Hepatocyte (in vitro differentiated cells): ENCODE measurements around the gene ODF4. TPM values are rescaled to one million over a fixed set of nuclear protein-coding genes. Genes with fewer than 3 reads are reported as not detected.

ENCODE experiments used
- DNase-seq: peaks from one replicate; pipeline ENCODE4 v3.0.0-alpha.2; 2016; ENCODE audit warnings: low spot score
- H2AFZ ChIP-seq: fragments of 200-600 bp; sonication (generic); 2 replicates; pipeline ENCODE4 v1.6.0; 2016; ENCODE audit warnings: antibody characterized with exemption, mild to moderate bottlenecking
- H3K27ac ChIP-seq: fragments of 200-600 bp; sonication (generic); 2 replicates; pipeline ENCODE4 v1.5.1; 2016; ENCODE audit warnings: mild to moderate bottlenecking
- H3K27me3 ChIP-seq: fragments of 200-600 bp; sonication (generic); 2 replicates; pipeline ENCODE4 v1.6.1; 2016
- H3K36me3 ChIP-seq: fragments of 200-600 bp; sonication (generic); replicated peaks from 2 replicates; pipeline ENCODE4 v1.5.1; 2016; ENCODE audit warnings: low read depth; ENCODE audit not compliant: insufficient read depth
- H3K4me1 ChIP-seq: fragments of 200-600 bp; sonication (generic); 2 replicates; pipeline ENCODE4 v1.5.1; 2016; ENCODE audit warnings: mild to moderate bottlenecking, moderate library complexity; ENCODE audit not compliant: insufficient read depth
- H3K4me2 ChIP-seq: fragments of 200-600 bp; sonication (generic); 2 replicates; pipeline ENCODE4 v1.6.0; 2016
- H3K4me3 ChIP-seq: fragments of 200-600 bp; sonication (generic); 2 replicates; pipeline ENCODE4 v1.5.1; 2016; ENCODE audit warnings: mild to moderate bottlenecking
- H3K79me2 ChIP-seq: fragments of 200-600 bp; sonication (generic); 2 replicates; pipeline ENCODE4 v1.6.0; 2017; ENCODE audit warnings: mild to moderate bottlenecking
- H3K9me2 ChIP-seq: fragments of 200-600 bp; sonication (generic); replicated peaks from 2 replicates; pipeline ENCODE4 v1.6.0; 2017; ENCODE audit warnings: mild to moderate bottlenecking; ENCODE audit not compliant: insufficient read depth
- H3K9me3 ChIP-seq: fragments of 200-600 bp; sonication (generic); 2 replicates; pipeline ENCODE4 v1.5.1; 2016; ENCODE audit warnings: low read depth, mild to moderate bottlenecking
- H4K20me1 ChIP-seq: fragments of 200-600 bp; sonication (generic); 2 replicates; pipeline ENCODE4 v1.6.0; 2016; ENCODE audit warnings: mild to moderate bottlenecking; ENCODE audit not compliant: insufficient read depth, poor library complexity, severe bottlenecking
- CTCF ChIP-seq: fragments of 200-600 bp; sonication (generic); IDR thresholded peaks from 2 replicates; pipeline ENCODE4 v1.5.1; 2016; ENCODE audit warnings: antibody characterized with exemption, mild to moderate bottlenecking; ENCODE audit not compliant: poor library complexity
- EZH2 ChIP-seq: fragments of 200-600 bp; sonication (generic); IDR thresholded peaks from 2 replicates; pipeline ENCODE4 v1.6.1; 2016; ENCODE audit warnings: antibody characterized with exemption, mild to moderate bottlenecking, borderline replicate concordance
- EZH2phosphoT487 ChIP-seq: fragments of 200-600 bp; sonication (generic); IDR thresholded peaks from one replicate; pipeline ENCODE4 v1.6.1; 2018; ENCODE audit warnings: antibody characterized with exemption, mild to moderate bottlenecking, low read depth, moderate library complexity; ENCODE audit not compliant: unreplicated experiment, severe bottlenecking
- WGBS: methylation state at CpG from one replicate; pipeline ENCODE4 v1.1.6; 2016; ENCODE audit warnings: low lambda C conversion rate; ENCODE audit errors: missing lambda C conversion rate; 5-methylcytosine and 5-hydroxymethylcytosine counted together
- polyA plus RNA-seq: library from polyadenylated mRNA; unstranded; fragments of >200 nt; fragmentation: Nextera tagmentation; extraction: Ambion mirVana; gene quantifications from 2 replicates; pipeline ENCODE4 v1.2.1, GENCODE V29; 2016
- total RNA-seq: library from RNA; depleted of rRNA; stranded (reverse); fragments of >200 nt; gene quantifications from 2 replicates; pipeline ENCODE4 v1.2.3, GENCODE V29; 2014

ODF4 gene
- total and polyA plus RNA-seq, 2 experiments from 2014 or later = not detected

GRCh38 chr17:8362651-8363332 is 23.2 kb downstream of the ODF4 start:
- H3K4me3 ChIP-seq = no peak overlapping the region
- no peaks in the 10 kb centered on the region for H3K9me2 ChIP-seq
- peaks cover 5% of the 10 kb centered on the region for H3K4me1 ChIP-seq
- H3K79me2 ChIP-seq = no peaks in the 10 kb centered on the region
- TF ChIP-seq EZH2 (no peak), CTCF (no peak), EZH2phosphoT487 (no peak)
- no peaks in the 10 kb centered on the region for H4K20me1 ChIP-seq
- no peaks in the 10 kb centered on the region for H3K27me3 ChIP-seq
- WGBS = 84% methylated on average over 4 of the region's 4 CpGs
- H3K4me2 ChIP-seq = no peak overlapping the region
- no peaks in the 10 kb centered on the region for H3K9me3 ChIP-seq
- H3K27ac ChIP-seq = peak overlapping the region; percentile 69
- no peak overlapping the region for H2AFZ ChIP-seq
- no peak for DNase-seq
- no peaks in the 10 kb centered on the region for H3K36me3 ChIP-seq

- Histone ChIP-seq H3K27ac (no peak overlapping the region), H3K4me1 (peaks cover 3% of the 10 kb centered on the region), H3K79me2 (no peaks in the 10 kb centered on the region), H3K4me2 (no peak overlapping the region), H3K9me3 (no peaks in the 10 kb centered on the region), H3K4me3 (no peak overlapping the region), H3K27me3 (no peaks in the 10 kb centered on the region), H4K20me1 (no peaks in the 10 kb centered on the region), H3K36me3 (no peaks in the 10 kb centered on the region), H3K9me2 (no peaks in the 10 kb centered on the region), H2AFZ (no peak overlapping the region)
- TF ChIP-seq CTCF (no peak), EZH2phosphoT487 (no peak), EZH2 (no peak)
- WGBS = 85% methylated on average over 1 of the region's 1 CpG
- DNase-seq = no peak
These were observed 25.5 kb downstream of the ODF4 start for GRCh38 chr17:8365143-8365542.

GRCh38 chr17:8366231-8366630 is 26.6 kb downstream of the ODF4 start:
- no peaks in the 10 kb centered on the region for H3K9me3 ChIP-seq
- DNase-seq = no peak
- H3K36me3 ChIP-seq = no peaks in the 10 kb centered on the region
- no peaks in the 10 kb centered on the region for H3K9me2 ChIP-seq
- H3K4me1 ChIP-seq = no peaks in the 10 kb centered on the region
- no peaks in the 10 kb centered on the region for H3K79me2 ChIP-seq
- no peak overlapping the region for H3K4me2 ChIP-seq
- H2AFZ ChIP-seq = no peak overlapping the region
- no peak overlapping the region for H3K27ac ChIP-seq
- H3K4me3 ChIP-seq = no peak overlapping the region
- no peaks in the 10 kb centered on the region for H4K20me1 ChIP-seq
- WGBS = 74% methylated on average over 2 of the region's 2 CpGs
- no peaks in the 10 kb centered on the region for H3K27me3 ChIP-seq
- TF ChIP-seq CTCF (no peak), EZH2phosphoT487 (no peak), EZH2 (no peak)

GRCh38 chr17:8368193-8368592 is 28.6 kb downstream of the ODF4 start:
- no peak overlapping the region for H2AFZ ChIP-seq
- WGBS = 90% methylated on average over 3 of the region's 3 CpGs
- H3K9me3 ChIP-seq = no peaks in the 10 kb centered on the region
- H3K9me2 ChIP-seq = no peaks in the 10 kb centered on the region
- H3K27ac ChIP-seq = peak overlapping the region; percentile 44
- no peaks in the 10 kb centered on the region for H3K4me1 ChIP-seq
- H3K79me2 ChIP-seq = peaks cover 4% of the 10 kb centered on the region
- H3K27me3 ChIP-seq = no peaks in the 10 kb centered on the region
- H3K4me2 ChIP-seq = no peak overlapping the region
- DNase-seq = no peak
- H3K36me3 ChIP-seq = no peaks in the 10 kb centered on the region
- no peaks in the 10 kb centered on the region for H4K20me1 ChIP-seq
- TF ChIP-seq CTCF = no peak
- no peak for TF ChIP-seq EZH2phosphoT487
- no peak for TF ChIP-seq EZH2
- H3K4me3 ChIP-seq = no peak overlapping the region
